Stimulated activated CD8-positive, alpha-beta memory T cell treated with anti-CD3 and anti-CD28 coated beads, Interleukin-7, amount 100 ng/mL, for 4 hours (primary cell): Measurements from ENCODE around the gene OLFML2B.

Experiments
- DNase-seq, 2 donors: peaks; one replicate each; pipeline ENCODE4 v3.0.0-alpha.2; 2020; ENCODE audit warnings: low read depth in 2 of 2

The OLFML2B gene

GRCh38 chr1:161978011-161978790, 45.5 kb downstream of the OLFML2B start:
- no peak for DNase-seq

GRCh38 chr1:161973924-161974845, 49.5 kb downstream of the OLFML2B start:
- no peak for DNase-seq

- no peak for DNase-seq
Measured at GRCh38 chr1:161972828-161973227, 50.8 kb downstream of the OLFML2B start.

- no peak for DNase-seq
Measured at GRCh38 chr1:161970633-161971032, 53.0 kb downstream of the OLFML2B start.

GRCh38 chr1:161970036-161970435, 53.6 kb downstream of the OLFML2B start:
- no peak for DNase-seq

- DNase-seq, result no peak
Measured at GRCh38 chr1:161966067-161966466, 57.6 kb downstream of the OLFML2B start.

GRCh38 chr1:161962091-161962887, 61.4 kb downstream of the OLFML2B start:
- DNase-seq, result peak in 1 of 2 donors; percentile 33

GRCh38 chr1:161958425-161958824, 65.2 kb downstream of the OLFML2B start:
- DNase-seq, result no peak

- no peak for DNase-seq
Measured at GRCh38 chr1:161956930-161957329, 66.7 kb downstream of the OLFML2B start.

GRCh38 chr1:161956097-161956496, 67.6 kb downstream of the OLFML2B start:
- no peak for DNase-seq

- DNase-seq, result no peak
Measured at GRCh38 chr1:161955606-161956005, 68.1 kb downstream of the OLFML2B start.

GRCh38 chr1:161954466-161954865, 69.2 kb downstream of the OLFML2B start:
- DNase-seq, result no peak

GRCh38 chr1:161954050-161954449, 69.6 kb downstream of the OLFML2B start:
- no peak for DNase-seq

- no peak for DNase-seq
Measured at GRCh38 chr1:161953256-161953920, 70.3 kb downstream of the OLFML2B start.

- DNase-seq, result no peak
Measured at GRCh38 chr1:161952607-161953172, 71.0 kb downstream of the OLFML2B start.

- no peak for DNase-seq
Measured at GRCh38 chr1:161951646-161952045, 72.0 kb downstream of the OLFML2B start.

GRCh38 chr1:161950377-161950776, 73.3 kb downstream of the OLFML2B start:
- DNase-seq, result no peak

GRCh38 chr1:161949548-161949947, 74.1 kb downstream of the OLFML2B start:
- no peak for DNase-seq

GRCh38 chr1:161948435-161948834, 75.2 kb downstream of the OLFML2B start:
- DNase-seq, result no peak

GRCh38 chr1:161946071-161946987, 77.3 kb downstream of the OLFML2B start:
- DNase-seq, result no peak
